SU-DHL-6 (cell line): ENCODE results near the gene ANKRD44.
A peak's percentile ranks its signal among the peaks of the same experiment; 100 is the strongest.

Source experiments
- H2AFZ ChIP-seq: fragments of 200-600 bp; sonication (generic); 2 replicates; pipeline ENCODE4 v1.6.1; 2014; ENCODE audit warnings: low read depth, mild to moderate bottlenecking, moderate library complexity, mixed read lengths, antibody characterized with exemption, low read length; ENCODE audit not compliant: severe bottlenecking
- H3F3A ChIP-seq: fragments of 200-600 bp; shearing (Covaris generic); 2 replicates; pipeline ENCODE4 v1.6.0; 2016; ENCODE audit warnings: antibody characterized with exemption, mild to moderate bottlenecking; ENCODE audit not compliant: insufficient read depth
- H3K27ac ChIP-seq: fragments of 200-600 bp; sonication (generic); 2 replicates; pipeline ENCODE4 v1.5.1; 2016; ENCODE audit warnings: low read depth, mild to moderate bottlenecking, low read length, moderate library complexity, mixed read lengths
- H3K27me3 ChIP-seq: fragments of 200-600 bp; sonication (generic), shearing (Covaris generic); 2 replicates; pipeline ENCODE4 v1.6.0; 2014; ENCODE audit warnings: mild to moderate bottlenecking, low read length
- H3K36me3 ChIP-seq: fragments of 200-600 bp; sonication (generic); 2 replicates; pipeline ENCODE4 v1.6.1; 2014; ENCODE audit warnings: mild to moderate bottlenecking, low read length, mixed read lengths
- H3K4me2 ChIP-seq: fragments of 300-600, 200-600 bp; shearing (Covaris generic), sonication (generic); 2 replicates; pipeline ENCODE4 v1.6.0; 2014; ENCODE audit warnings: low read length, low read depth, mild to moderate bottlenecking; ENCODE audit not compliant: poor library complexity, severe bottlenecking
- H3K4me3 ChIP-seq: fragments of 200-600 bp; sonication (generic); 2 replicates; pipeline ENCODE4 v1.5.1; 2014; ENCODE audit warnings: antibody characterized with exemption, low read length, mild to moderate bottlenecking, mixed read lengths; ENCODE audit not compliant: insufficient read depth, poor library complexity, severe bottlenecking
- H3K79me2 ChIP-seq: fragments of 200-600 bp; sonication (generic); 2 replicates; pipeline ENCODE4 v1.6.1; 2014; ENCODE audit warnings: mild to moderate bottlenecking, low read length, moderate library complexity; ENCODE audit not compliant: insufficient read depth
- H3K9ac ChIP-seq: fragments of 200-600 bp; sonication (generic); 2 replicates; pipeline ENCODE4 v1.7.0; 2014; ENCODE audit warnings: mild to moderate bottlenecking, low read length
- H3K9me2 ChIP-seq: fragments of 200-600 bp; sonication (generic); replicated peaks from 2 replicates; pipeline ENCODE4 v1.6.1; 2014; ENCODE audit warnings: low read length; ENCODE audit not compliant: insufficient read depth
- H3K9me3 ChIP-seq: fragments of 200-600 bp; sonication (generic); 2 replicates; pipeline ENCODE4 v1.6.1; 2014; ENCODE audit warnings: low read length, mixed read lengths; ENCODE audit not compliant: insufficient read depth
- H4K20me1 ChIP-seq: fragments of 200-600 bp; sonication (generic); 2 replicates; pipeline ENCODE4 v1.6.1; 2014; ENCODE audit warnings: low read depth, mild to moderate bottlenecking, antibody characterized with exemption, low read length, moderate library complexity, mixed read lengths
- CTCF ChIP-seq: fragments of 200-600 bp; sonication (generic); IDR thresholded peaks from one replicate; pipeline ENCODE4 v1.5.1; 2017; ENCODE audit warnings: antibody characterized with exemption, mild to moderate bottlenecking, low read length, moderate library complexity; ENCODE audit not compliant: insufficient read depth, poor library complexity, severe bottlenecking
- EZH2phosphoT487 ChIP-seq: fragments of 200-600 bp; sonication (generic), shearing (Covaris generic); conservative IDR thresholded peaks from 2 replicates; pipeline ENCODE4 v1.6.1; 2018; ENCODE audit warnings: mild to moderate bottlenecking, antibody characterized with exemption, low read length, moderate library complexity, mixed read lengths

ANKRD44 gene

GRCh38 chr2:197200762-197201058 is 109.9 kb downstream of the ANKRD44 start:
- Histone ChIP-seq H2AFZ (no peak overlapping the region), H3K36me3 (0 out of 2 replicates have a peak, but pooled peaks cover 3% of the 10 kb centered on the region), H4K20me1 (no peaks in the 10 kb centered on the region), H3F3A (peaks cover 37% of the 10 kb centered on the region; the same call in 1 of the 2 replicates), H3K4me2 (no peak overlapping the region), H3K9me2 (no peaks in the 10 kb centered on the region), H3K9me3 (no peaks in the 10 kb centered on the region), H3K27ac (peak overlapping the region; percentile 31; the same call in 1 of the 2 replicates), H3K9ac (no peak overlapping the region), H3K79me2 (peaks cover 19% of the 10 kb centered on the region; the same call in 1 of the 2 replicates), H3K27me3 (no peaks in the 10 kb centered on the region), H3K4me3 (no peak overlapping the region)
- TF ChIP-seq CTCF (no peak), EZH2phosphoT487 (no peak)

- Histone ChIP-seq H4K20me1 (no peaks in the 10 kb centered on the region), H3K4me3 (no peak overlapping the region), H3K9ac (no peak overlapping the region), H3K9me3 (no peaks in the 10 kb centered on the region), H3F3A (peaks cover 40% of the 10 kb centered on the region; the same call in 1 of the 2 replicates), H3K36me3 (0 out of 2 replicates have a peak, but pooled peaks cover 3% of the 10 kb centered on the region), H2AFZ (no peak overlapping the region), H3K9me2 (no peaks in the 10 kb centered on the region), H3K27ac (peak overlapping the region; percentile 73; the same call in 1 of the 2 replicates), H3K27me3 (no peaks in the 10 kb centered on the region), H3K79me2 (peaks cover 19% of the 10 kb centered on the region; the same call in 1 of the 2 replicates), H3K4me2 (peak overlapping the region; percentile 84)
- TF ChIP-seq EZH2phosphoT487 (no peak), CTCF (no peak)
Measured at GRCh38 chr2:197200051-197200761, 110.4 kb downstream of the ANKRD44 start.

GRCh38 chr2:197198890-197199289 is 111.7 kb downstream of the ANKRD44 start:
- 0 out of 2 replicates have a peak, but pooled peaks cover 3% of the 10 kb centered on the region for H3K36me3 ChIP-seq
- H3K9me3 ChIP-seq: no peaks in the 10 kb centered on the region
- H3K9me2 ChIP-seq: no peaks in the 10 kb centered on the region
- no peaks in the 10 kb centered on the region for H3K27me3 ChIP-seq
- H3K4me2 ChIP-seq: peak overlapping the region; percentile 84
- H4K20me1 ChIP-seq: no peaks in the 10 kb centered on the region
- peak overlapping the region; percentile 29 for H3K9ac ChIP-seq
- TF ChIP-seq CTCF (no peak), EZH2phosphoT487 (no peak)
- peak overlapping the region; percentile 41 for H3K4me3 ChIP-seq
- H2AFZ ChIP-seq: no peak overlapping the region
- peaks cover 40% of the 10 kb centered on the region; the same call in 1 of the 2 replicates for H3F3A ChIP-seq
- H3K79me2 ChIP-seq: peaks cover 22% of the 10 kb centered on the region; the same call in 1 of the 2 replicates
- peak overlapping the region; percentile 73 for H3K27ac ChIP-seq
